ENCODE results near the gene ANXA2. TPM values are rescaled to one million over a fixed set of nuclear protein-coding genes. Genes with fewer than 3 reads are reported as not detected.

The ANXA2 gene
- total RNA-seq, 4 donors from 2014 or later = 487 to 718 (median 620) TPM

- Histone ChIP-seq H3K9me3 (no peaks in the 10 kb centered on the region), H3K4me1 (no peaks in the 10 kb centered on the region), H3K36me3 (peaks cover 0 to 41% (median 16%) of the 10 kb centered on the region in 4 donors), H3K27ac (no peak overlapping the region), H3K27me3 (no peaks in the 10 kb centered on the region), H3K4me3 (no peak overlapping the region)
- in situ Hi-C loops (cut with MboI; ENCODE audit: low pct_ligation_motif_present in 1 of 4, low pct_unique_long_range_greater_than_20kb in 1 of 4, low sequenced_read_pairs in 3 of 4) (no loop called here), intact Hi-C loops (cut with DNase I; ENCODE audit: low total_unique reads) (no loop called here)
- TF ChIP-seq EP300 (IDR thresholded peaks at IDR 0.05; ENCODE audit: low read depth) (no peak), POLR2A (IDR thresholded peaks at IDR 0.05) (no peak), POLR2AphosphoS5 (IDR thresholded peaks at IDR 0.05) (no peak), CTCF (IDR thresholded peaks at IDR 0.05) (no peak)
- DNase-seq = no peak
- 88 to 92% methylated on average over 3 of the region's 3 CpGs for WGBS, 2 donors (ENCODE audit: low coverage in 1 of 2)
These were observed 51.7 kb downstream of the ANXA2 start for GRCh38 chr15:60346077-60346476.

- no peak for DNase-seq
- in situ Hi-C loops (cut with MboI; ENCODE audit: low pct_ligation_motif_present in 1 of 4, low pct_unique_long_range_greater_than_20kb in 1 of 4, low sequenced_read_pairs in 3 of 4) = no loop called here
- Histone ChIP-seq H3K4me1 (no peaks in the 10 kb centered on the region), H3K9me3 (no peaks in the 10 kb centered on the region), H3K4me3 (no peak overlapping the region), H3K27me3 (no peaks in the 10 kb centered on the region), H3K27ac (no peak overlapping the region), H3K36me3 (peaks cover 0 to 36% (median 14%) of the 10 kb centered on the region in 4 donors)
- TF ChIP-seq POLR2A (IDR thresholded peaks at IDR 0.05) (no peak), POLR2AphosphoS5 (IDR thresholded peaks at IDR 0.05) (no peak), CTCF (IDR thresholded peaks at IDR 0.05) (no peak), EP300 (IDR thresholded peaks at IDR 0.05; ENCODE audit: low read depth) (no peak)
- intact Hi-C loops (cut with DNase I; ENCODE audit: low total_unique reads) = no loop called here
- 94 to 100% methylated on average over 2 to 3 of the region's 3 CpGs for WGBS, 2 donors (ENCODE audit: low coverage in 1 of 2)
These were observed 52.2 kb downstream of the ANXA2 start for GRCh38 chr15:60345598-60345997.

- in situ Hi-C loops (cut with MboI; ENCODE audit: low pct_ligation_motif_present in 1 of 4, low pct_unique_long_range_greater_than_20kb in 1 of 4, low sequenced_read_pairs in 3 of 4) = no loop called here
- 98% methylated on average over 2 of the region's 2 CpGs; no CpG with 5 or more reads in 1 of the 2 donors for WGBS, 2 donors (ENCODE audit: low coverage in 1 of 2)
- Histone ChIP-seq H3K4me3 (no peak overlapping the region), H3K9me3 (no peaks in the 10 kb centered on the region), H3K27me3 (no peaks in the 10 kb centered on the region), H3K27ac (no peak overlapping the region), H3K36me3 (peaks cover 0 to 33% (median 12%) of the 10 kb centered on the region in 4 donors), H3K4me1 (no peaks in the 10 kb centered on the region)
- DNase-seq = no peak
- intact Hi-C loops (cut with DNase I; ENCODE audit: low total_unique reads) = no loop called here
- TF ChIP-seq EP300 (IDR thresholded peaks at IDR 0.05; ENCODE audit: low read depth) (no peak), CTCF (IDR thresholded peaks at IDR 0.05) (no peak), POLR2A (IDR thresholded peaks at IDR 0.05) (no peak), POLR2AphosphoS5 (IDR thresholded peaks at IDR 0.05) (no peak)
These were observed 52.8 kb downstream of the ANXA2 start for GRCh38 chr15:60344987-60345386.

GRCh38 chr15:60344461-60344860 lies 53.3 kb downstream of the ANXA2 start:
- Histone ChIP-seq H3K27me3 (no peaks in the 10 kb centered on the region), H3K9me3 (no peaks in the 10 kb centered on the region), H3K36me3 (peaks cover 0 to 33% (median 12%) of the 10 kb centered on the region in 4 donors), H3K27ac (no peak overlapping the region), H3K4me3 (no peak overlapping the region), H3K4me1 (no peaks in the 10 kb centered on the region)
- in situ Hi-C loops (cut with MboI; ENCODE audit: low pct_ligation_motif_present in 1 of 4, low pct_unique_long_range_greater_than_20kb in 1 of 4, low sequenced_read_pairs in 3 of 4) = no loop called here
- intact Hi-C loops (cut with DNase I; ENCODE audit: low total_unique reads) = no loop called here
- DNase-seq = no peak
- no peak for TF ChIP-seq POLR2AphosphoS5 (IDR thresholded peaks at IDR 0.05)
- TF ChIP-seq CTCF (IDR thresholded peaks at IDR 0.05) = no peak
- WGBS, 2 donors (ENCODE audit: low coverage in 1 of 2) = 79 to 86% methylated on average over 8 of the region's 8 CpGs

All from transverse colon (tissue), 4 donors.